Panc1 (cell line): ENCODE results near the gene TRIP10.

Source experiments
- CTCF ChIP-seq: fragments of 450-650 bp; IDR thresholded peaks from 2 replicates; pipeline ENCODE4 v1.5.1; 2017; ENCODE audit warnings: mild to moderate bottlenecking
- POLR2AphosphoS5 ChIP-seq: IDR thresholded peaks from 2 replicates; pipeline ENCODE4 v1.6.1; 2012; ENCODE audit warnings: mild to moderate bottlenecking, low read depth, low read length, moderate library complexity
- REST ChIP-seq, 2 experiments: IDR thresholded peaks; 2 replicates each; pipeline ENCODE4 v1.6.1; 2011 to 2012; ENCODE audit warnings: low read depth in 2 of 2, control low read depth in 1 of 2, low read length in 1 of 2, mild to moderate bottlenecking in 1 of 2, moderate library complexity in 1 of 2; ENCODE audit not compliant: insufficient read depth in 1 of 2
- TCF7L2 ChIP-seq: IDR thresholded peaks from 2 replicates; pipeline ENCODE4 v1.6.1; 2011; ENCODE audit warnings: mild to moderate bottlenecking, low read depth, low read length, inconsistent platforms

- TF ChIP-seq CTCF (no peak), REST (IDR thresholded peaks at IDR 0.05; ENCODE audit: insufficient read depth in 1 of 2, low read depth in 2 of 2, low read length in 1 of 2) (no peak), POLR2AphosphoS5 (no peak), TCF7L2 (no peak)
Observed at GRCh38 chr19:6729573-6730152, 9.8 kb upstream of the TRIP10 start.
